HepG2 (cell line): ENCODE results near the gene PAK6. TPM values are rescaled to one million over a fixed set of nuclear protein-coding genes. Genes with fewer than 3 reads are reported as not detected.

Experiments
- AGO2 ChIP-seq: fragments of 200-400 bp; formaldehyde crosslinking; optimal IDR thresholded peaks from 2 replicates; pipeline ENCODE3; 2017; ENCODE audit warnings: mild to moderate bottlenecking, low read depth, low read length, moderate library complexity
- CEBPB ChIP-seq: IDR thresholded peaks from 2 replicates; pipeline ENCODE4 v1.6.1; 2011; ENCODE audit warnings: low read depth, low read length, improper control_type of control experiment, borderline replicate concordance
- DNMT1 ChIP-seq: sonication (generic); formaldehyde crosslinking; IDR thresholded peaks from 2 replicates; pipeline ENCODE4 v1.5.1; 2020; ENCODE audit warnings: mild to moderate bottlenecking, missing genetic modification reagents
- ELF1 ChIP-seq: sonication (generic); formaldehyde crosslinking; IDR thresholded peaks from 2 replicates; pipeline ENCODE4 v1.4.0; 2020; ENCODE audit warnings: missing genetic modification reagents
- FOXA3 ChIP-seq: IDR thresholded peaks from 2 replicates; pipeline ENCODE4 v1.6.1; 2016; ENCODE audit warnings: missing genetic modification reagents, missing compliant biosample characterization
- GATAD1 ChIP-seq: IDR thresholded peaks from 2 replicates; pipeline ENCODE4 v1.6.1; 2016; ENCODE audit warnings: missing genetic modification reagents, missing compliant biosample characterization
- GFI1 ChIP-seq: sonication (generic); formaldehyde crosslinking; IDR thresholded peaks from 2 replicates; pipeline ENCODE4 v1.5.0; 2020; ENCODE audit warnings: missing genetic modification reagents, mild to moderate bottlenecking, borderline replicate concordance
- HMG20B ChIP-seq: conservative IDR thresholded peaks from 2 replicates; pipeline ENCODE4 v1.6.1; 2016; ENCODE audit warnings: missing genetic modification reagents, missing compliant biosample characterization
- HNRNPLL ChIP-seq: fragments of 200-400 bp; formaldehyde crosslinking; IDR thresholded peaks from 2 replicates; pipeline ENCODE4 v1.6.1; 2017; ENCODE audit warnings: mild to moderate bottlenecking, low read depth, low read length; ENCODE audit not compliant: poor library complexity, severe bottlenecking
- LCORL ChIP-seq, 2 experiments: fragments of 450-650 bp in 1 of 2; sonication (generic) in 1 of 2; formaldehyde crosslinking in 1 of 2; IDR thresholded peaks; 2 replicates each; pipeline versions ENCODE4 v1.5.0 to v1.6.1; 2017 to 2020; ENCODE audit warnings: antibody characterized with exemption in 1 of 2, missing genetic modification reagents in 1 of 2
- MED13 ChIP-seq: sonication (generic); formaldehyde crosslinking; IDR thresholded peaks from 2 replicates; pipeline ENCODE4 v1.5.0; 2020; ENCODE audit warnings: missing genetic modification reagents
- MEIS1 ChIP-seq: sonication (generic); formaldehyde crosslinking; IDR thresholded peaks from 2 replicates; pipeline ENCODE4 v1.9.0; 2021; ENCODE audit warnings: mild to moderate bottlenecking, missing genetic modification reagents, moderate library complexity, borderline replicate concordance
- NR2F6 ChIP-seq, 2 experiments: IDR thresholded peaks; 2 replicates each; pipeline ENCODE4 v1.6.1; 2016; ENCODE audit warnings: antibody characterized with exemption in 1 of 2, mild to moderate bottlenecking in 1 of 2
- RAD21 ChIP-seq: fragments of 450-650 bp; formaldehyde crosslinking; IDR thresholded peaks from 2 replicates; pipeline ENCODE4 v1.5.0; 2020; ENCODE audit warnings: mild to moderate bottlenecking
- RBFOX2 ChIP-seq: fragments of 200-400 bp; formaldehyde crosslinking; IDR thresholded peaks from 2 replicates; pipeline ENCODE4 v1.6.1; 2017; ENCODE audit warnings: low read depth, mild to moderate bottlenecking, low read length
- SP4 ChIP-seq: sonication (generic); formaldehyde crosslinking; IDR thresholded peaks from 2 replicates; pipeline ENCODE4 v1.8.1; 2023; ENCODE audit warnings: mild to moderate bottlenecking, missing genetic modification reagents
- U2AF2 ChIP-seq: fragments of 200-400 bp; formaldehyde crosslinking; IDR thresholded peaks from 2 replicates; pipeline ENCODE4 v1.6.1; 2017; ENCODE audit warnings: low read depth, mild to moderate bottlenecking, low read length
- YY1 ChIP-seq: IDR thresholded peaks from 2 replicates; pipeline ENCODE4 v1.6.1; 2011; ENCODE audit warnings: low read length, low read depth, moderate library complexity, mild to moderate bottlenecking; ENCODE audit not compliant: insufficient read depth, insufficient replicate concordance
- ZNF333 ChIP-seq: sonication (generic); formaldehyde crosslinking; IDR thresholded peaks from 2 replicates; pipeline ENCODE4 v1.4.0; 2020; ENCODE audit warnings: mild to moderate bottlenecking, missing genetic modification reagents, borderline replicate concordance
- ZNF350 ChIP-seq: sonication (generic); formaldehyde crosslinking; IDR thresholded peaks from 2 replicates; pipeline ENCODE4 v1.4.0; 2020; ENCODE audit warnings: mild to moderate bottlenecking, low read depth, missing genetic modification reagents, borderline replicate concordance
- ZNF776 ChIP-seq: sonication (generic); formaldehyde crosslinking; IDR thresholded peaks from 2 replicates; pipeline ENCODE4 v1.4.0; 2020; ENCODE audit warnings: mild to moderate bottlenecking, missing genetic modification reagents
- ZNF782 ChIP-seq: sonication (generic); formaldehyde crosslinking; IDR thresholded peaks from 2 replicates; pipeline ENCODE4 v1.4.0; 2020; ENCODE audit warnings: missing genetic modification reagents, mild to moderate bottlenecking, borderline replicate concordance
- ZSCAN20 ChIP-seq: sonication (generic); formaldehyde crosslinking; IDR thresholded peaks from 2 replicates; pipeline ENCODE4 v1.4.0; 2020; ENCODE audit warnings: missing genetic modification reagents, mild to moderate bottlenecking, borderline replicate concordance
- polyA plus RNA-seq, 8 experiments: library from polyadenylated mRNA; depleted of rRNA in 3 of 8; stranded (reverse) in 7 of 8; unstranded in 1 of 8; fragments of >200 nt; fragmentation: Illumina TruSeq in 4 of 8; extraction: Trizol in 4 of 8; gene quantifications; 2 replicates each; pipeline versions ENCODE4 v1.2.1 to v1.2.3, GENCODE V29; 2011 to 2016; ENCODE audit warnings: low read depth in 4 of 8, missing spikeins in 1 of 8, mixed read lengths in 1 of 8; ENCODE audit not compliant: insufficient read depth in 1 of 8
- total RNA-seq, 5 experiments: library from RNA; depleted of rRNA; stranded (reverse); fragments of >200 nt; fragmentation: Illumina TruSeq; extraction: Trizol; gene quantifications; 2 replicates each; pipeline ENCODE4 v1.2.3, GENCODE V29; 2016; ENCODE audit warnings: low read depth in 1 of 5
- TF ChIP-seq, protein P1 (sequence below): sonication (generic); formaldehyde crosslinking; IDR thresholded peaks from 2 replicates; pipeline ENCODE4 v1.8.0; 2022; ENCODE audit warnings: mild to moderate bottlenecking, missing genetic modification reagents, borderline replicate concordance
- TF ChIP-seq, protein P2 (sequence below): sonication (generic); formaldehyde crosslinking; IDR thresholded peaks from 2 replicates; pipeline ENCODE4 v1.4.0; 2020; ENCODE audit warnings: missing genetic modification reagents
- TF ChIP-seq, protein P3 (sequence below): sonication (generic); formaldehyde crosslinking; IDR thresholded peaks from 2 replicates; pipeline ENCODE4 v1.4.0; 2020; ENCODE audit warnings: missing genetic modification reagents

PAK6 gene
- total and polyA plus RNA-seq, 2 of the 13 experiments (the other 11 are each of a cell fraction or from before 2014, with no cell fraction given), result 0.07 TPM; not detected in 1

DNA sequence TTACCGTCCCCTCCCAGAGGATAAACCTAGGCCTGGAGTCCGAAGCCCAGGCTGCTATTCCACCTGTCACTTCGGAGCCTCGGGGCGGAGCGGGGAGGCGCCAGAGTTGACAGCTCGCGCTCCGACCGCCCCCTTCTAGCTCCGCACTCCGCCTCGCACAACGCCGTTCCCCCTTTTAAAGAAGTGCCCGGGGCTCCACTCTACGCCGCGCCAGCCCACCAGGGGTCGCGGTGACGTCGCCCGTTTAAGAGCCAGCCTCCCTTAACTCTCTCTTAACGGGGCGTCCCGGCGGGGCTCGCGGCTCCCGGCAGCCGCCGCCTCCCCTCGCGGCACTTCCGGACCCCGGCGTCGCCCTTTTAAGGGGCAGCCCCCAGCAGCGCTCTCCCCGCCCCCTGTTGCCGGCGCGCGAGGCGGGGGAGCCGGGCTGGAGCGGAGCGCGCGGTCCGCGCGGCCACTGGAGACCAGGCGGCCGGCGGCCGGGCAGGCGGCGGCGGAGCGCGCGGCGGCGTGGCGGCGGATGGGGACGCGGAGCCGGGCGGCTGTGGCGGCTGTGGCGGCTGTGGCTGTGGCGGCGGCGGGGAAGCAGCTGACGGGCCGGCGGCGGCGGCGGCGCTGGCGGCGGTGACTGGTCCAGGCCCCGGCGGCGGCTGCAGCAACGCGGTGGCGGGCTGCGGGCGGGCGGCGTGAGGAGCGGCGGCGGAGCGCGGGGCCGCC, 84.5 kb downstream of the PAK6 start, which contains the start of gene INAFM2 (continued):
- TF ChIP-seq, protein P1, sequence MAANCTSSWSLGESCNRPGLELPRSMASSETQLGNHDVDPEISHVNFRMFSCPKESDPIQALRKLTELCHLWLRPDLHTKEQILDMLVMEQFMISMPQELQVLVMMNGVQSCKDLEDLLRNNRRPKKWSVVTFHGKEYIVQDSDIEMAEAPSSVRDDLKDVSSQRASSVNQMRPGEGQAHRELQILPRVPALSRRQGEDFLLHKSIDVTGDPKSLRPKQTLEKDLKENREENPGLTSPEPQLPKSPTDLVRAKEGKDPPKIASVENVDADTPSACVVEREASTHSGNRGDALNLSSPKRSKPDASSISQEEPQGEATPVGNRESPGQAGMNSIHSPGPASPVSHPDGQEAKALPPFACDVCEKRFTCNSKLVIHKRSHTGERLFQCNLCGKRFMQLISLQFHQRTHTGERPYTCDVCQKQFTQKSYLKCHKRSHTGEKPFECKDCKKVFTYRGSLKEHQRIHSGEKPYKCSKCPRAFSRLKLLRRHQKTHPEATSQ (CRISPR knock-in tag), result no peak
- TF ChIP-seq, protein P2, sequence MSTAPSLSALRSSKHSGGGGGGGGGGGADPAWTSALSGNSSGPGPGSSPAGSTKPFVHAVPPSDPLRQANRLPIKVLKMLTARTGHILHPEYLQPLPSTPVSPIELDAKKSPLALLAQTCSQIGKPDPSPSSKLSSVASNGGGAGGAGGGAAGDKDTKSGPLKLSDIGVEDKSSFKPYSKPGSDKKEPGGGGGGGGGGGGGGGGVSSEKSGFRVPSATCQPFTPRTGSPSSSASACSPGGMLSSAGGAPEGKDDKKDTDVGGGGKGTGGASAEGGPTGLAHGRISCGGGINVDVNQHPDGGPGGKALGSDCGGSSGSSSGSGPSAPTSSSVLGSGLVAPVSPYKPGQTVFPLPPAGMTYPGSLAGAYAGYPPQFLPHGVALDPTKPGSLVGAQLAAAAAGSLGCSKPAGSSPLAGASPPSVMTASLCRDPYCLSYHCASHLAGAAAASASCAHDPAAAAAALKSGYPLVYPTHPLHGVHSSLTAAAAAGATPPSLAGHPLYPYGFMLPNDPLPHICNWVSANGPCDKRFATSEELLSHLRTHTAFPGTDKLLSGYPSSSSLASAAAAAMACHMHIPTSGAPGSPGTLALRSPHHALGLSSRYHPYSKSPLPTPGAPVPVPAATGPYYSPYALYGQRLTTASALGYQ, result peak; percentile 70; the same call in 1 of the 2 replicates
- peak; percentile 67 for TF ChIP-seq HNRNPLL
- no peak for TF ChIP-seq AGO2
- TF ChIP-seq RBFOX2, result peak; percentile 32; the same call in 1 of the 2 replicates
- no peak; the same call in 1 of the 2 replicates for TF ChIP-seq MED13 (CRISPR knock-in tag)
- TF ChIP-seq ZNF350, result 0 out of 2 replicates have a peak, but pooled peaks have one; percentile 24
- TF ChIP-seq MEIS1, result peak; percentile 96
- TF ChIP-seq SP4 (CRISPR knock-in tag), result peak; percentile 89
- peak; percentile 44; the same call in 1 of the 2 replicates for TF ChIP-seq GATAD1 (CRISPR knock-in tag)
- peak; percentile 65 for TF ChIP-seq ELF1 (CRISPR knock-in tag)
- TF ChIP-seq, protein P3, sequence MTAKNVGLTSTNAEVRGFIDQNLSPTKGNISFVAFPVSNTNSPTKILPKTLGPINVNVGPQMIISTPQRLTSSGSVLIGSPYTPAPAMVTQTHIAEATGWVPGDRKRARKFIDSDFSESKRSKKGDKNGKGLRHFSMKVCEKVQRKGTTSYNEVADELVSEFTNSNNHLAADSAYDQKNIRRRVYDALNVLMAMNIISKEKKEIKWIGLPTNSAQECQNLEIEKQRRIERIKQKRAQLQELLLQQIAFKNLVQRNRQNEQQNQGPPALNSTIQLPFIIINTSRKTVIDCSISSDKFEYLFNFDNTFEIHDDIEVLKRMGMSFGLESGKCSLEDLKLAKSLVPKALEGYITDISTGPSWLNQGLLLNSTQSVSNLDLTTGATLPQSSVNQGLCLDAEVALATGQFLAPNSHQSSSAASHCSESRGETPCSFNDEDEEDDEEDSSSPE, result peak; percentile 73
- TF ChIP-seq YY1, result peak; percentile 65
- TF ChIP-seq ZNF333 (CRISPR knock-in tag), result no peak
- TF ChIP-seq U2AF2, result no peak
- TF ChIP-seq ZNF776 (CRISPR knock-in tag), result no peak
- TF ChIP-seq GFI1 (CRISPR knock-in tag), result no peak
- TF ChIP-seq DNMT1, result no peak
- TF ChIP-seq HMG20B, result no peak
- TF ChIP-seq LCORL (IDR thresholded peaks at IDR 0.05), result no peak
- TF ChIP-seq LCORL (CRISPR knock-in tag; IDR thresholded peaks at IDR 0.05), result 0 out of 2 replicates have a peak, but pooled peaks have one; percentile 15
- peak; percentile 22; the same call in 1 of the 2 replicates for TF ChIP-seq FOXA3 (CRISPR knock-in tag)
- TF ChIP-seq RAD21, result peak; percentile 48; the same call in 1 of the 2 replicates
- no peak for TF ChIP-seq ZSCAN20 (CRISPR knock-in tag)
- no peak for TF ChIP-seq CEBPB
- TF ChIP-seq NR2F6 (IDR thresholded peaks at IDR 0.05), result no peak
- no peak for TF ChIP-seq NR2F6 (CRISPR knock-in tag; IDR thresholded peaks at IDR 0.05)
- TF ChIP-seq ZNF782 (CRISPR knock-in tag), result no peak
